PC-3 (cell line): ENCODE measurements around the gene GRIN1.

Source experiments
- CTCF ChIP-seq: fragments of 300-600 bp; sonication (generic); conservative IDR thresholded peaks from 2 replicates; pipeline ENCODE4 v1.5.1; 2017; ENCODE audit warnings: antibody characterized with exemption, low read depth, mild to moderate bottlenecking, low read length
- EZH2phosphoT487 ChIP-seq: fragments of 300-600 bp; sonication (generic); IDR thresholded peaks from 2 replicates; pipeline ENCODE4 v1.6.1; 2018; ENCODE audit warnings: mild to moderate bottlenecking, antibody characterized with exemption, low read length, borderline replicate concordance

GRCh38 chr9:137107982-137108381, 31.0 kb upstream of the GRIN1 start:
- TF ChIP-seq CTCF, result no peak
- TF ChIP-seq EZH2phosphoT487, result no peak
